Tibial artery (tissue), 4 donors: ENCODE results near the gene SUFU.

ENCODE experiments used
- DNase-seq, 2 donors: peaks; one replicate each; pipeline ENCODE4 v3.0.0-alpha.2; 2019
- H3K27ac ChIP-seq, 2 donors: fragments of 200-600 bp; sonication (generic) in 1 of 2; 1 replicate in 1 of 2; 2 replicates in 1 of 2; pipeline ENCODE4 v1.5.1; 2018 to 2019; ENCODE audit warnings: mild to moderate bottlenecking in 1 of 2
- H3K27me3 ChIP-seq, 2 donors: fragments of 200-600 bp; sonication (generic) in 1 of 2; one replicate each; pipeline versions ENCODE4 v1.5.1 to v1.6.0; 2016 to 2019
- H3K36me3 ChIP-seq, 3 donors: fragments of 200-600 bp; sonication (generic) in 2 of 3; one replicate each; pipeline ENCODE4 v1.5.1; 2016 to 2019; ENCODE audit warnings: mild to moderate bottlenecking in 2 of 3
- H3K4me1 ChIP-seq, 4 donors: fragments of 200-600 bp; sonication (generic) in 2 of 4; 1 replicate in 3 of 4; 2 replicates in 1 of 4; pipeline ENCODE4 v1.5.1; 2016 to 2019
- H3K4me3 ChIP-seq, 2 donors: fragments of 200-600 bp; sonication (generic) in 1 of 2; 1 replicate in 1 of 2; 2 replicates in 1 of 2; pipeline ENCODE4 v1.5.1; 2018 to 2019; ENCODE audit warnings: mild to moderate bottlenecking in 2 of 2
- H3K9me3 ChIP-seq, 3 donors: fragments of 200-600 bp; sonication (generic) in 1 of 3; one replicate each; pipeline ENCODE4 v1.5.1; 2016 to 2019
- intact Hi-C: fragments of 100-400 bp; cut with DNase I; formaldehyde crosslinking; loops from one replicate; pipeline ENCODE4 v1.15.0; 2023; ENCODE audit warnings: low total_unique reads
- TF ChIP-seq, protein P1 (sequence below), 2 experiments: fragments of 200-600 bp in 1 of 2; fragments of 450-650 bp in 1 of 2; IDR thresholded peaks; one replicate each; pipeline ENCODE4 v1.5.1; 2017 to 2019; ENCODE audit warnings: antibody characterized with exemption in 2 of 2, mild to moderate bottlenecking in 1 of 2, moderate library complexity in 1 of 2

SUFU gene

DNA sequence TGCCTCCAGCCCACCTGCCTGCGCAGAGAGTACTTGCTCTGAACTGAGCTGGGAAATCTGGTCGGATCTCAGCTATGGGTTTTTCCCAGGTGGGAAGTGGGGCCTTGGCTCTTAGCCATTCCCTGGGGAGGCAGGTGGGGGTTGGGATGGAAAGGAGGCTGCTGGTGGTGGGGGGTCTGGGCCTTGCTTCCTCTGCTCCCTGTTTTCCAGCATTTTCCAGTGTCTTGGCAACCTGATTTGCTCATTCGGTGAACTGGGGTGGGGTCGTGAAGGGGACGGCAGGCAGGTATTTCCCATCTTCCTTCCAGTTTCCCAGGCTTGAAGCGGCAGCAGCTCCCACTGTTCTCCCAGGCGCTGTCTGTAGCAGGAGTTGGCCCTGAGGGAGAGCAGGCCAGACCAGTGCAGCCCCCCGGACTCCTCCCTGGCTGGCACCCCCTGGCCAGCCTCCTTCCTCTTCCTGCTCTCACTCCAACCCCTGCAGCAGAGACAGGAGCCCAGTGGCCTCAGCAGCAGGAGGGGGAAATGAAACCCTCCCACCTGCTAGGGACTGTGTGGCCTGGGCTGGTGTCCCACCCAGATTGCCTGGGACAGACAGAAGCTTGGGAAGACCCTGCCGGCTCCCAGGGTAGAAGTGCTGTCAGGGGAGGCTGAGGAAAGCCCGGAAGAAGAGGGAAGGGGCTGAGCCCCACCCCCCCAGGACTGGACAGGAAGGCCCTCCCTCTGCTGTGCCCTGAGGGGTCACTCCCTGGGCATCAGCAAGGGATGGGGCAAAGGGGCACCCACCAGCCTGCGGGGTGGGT, 147.1 kb downstream of the SUFU start:
- no peaks in the 10 kb centered on the region for H3K9me3 ChIP-seq
- intact Hi-C loops = no loop called here
- H3K27me3 ChIP-seq = no peaks in the 10 kb centered on the region
- no peak for DNase-seq
- peaks cover 23 to 51% (median 44%) of the 10 kb centered on the region in 3 donors for H3K36me3 ChIP-seq
- peak overlapping the region; percentile 6 to 97 for H3K27ac ChIP-seq
- peaks cover 0 to 77% (median 54%) of the 10 kb centered on the region in 4 donors for H3K4me1 ChIP-seq
- TF ChIP-seq, protein P1, sequence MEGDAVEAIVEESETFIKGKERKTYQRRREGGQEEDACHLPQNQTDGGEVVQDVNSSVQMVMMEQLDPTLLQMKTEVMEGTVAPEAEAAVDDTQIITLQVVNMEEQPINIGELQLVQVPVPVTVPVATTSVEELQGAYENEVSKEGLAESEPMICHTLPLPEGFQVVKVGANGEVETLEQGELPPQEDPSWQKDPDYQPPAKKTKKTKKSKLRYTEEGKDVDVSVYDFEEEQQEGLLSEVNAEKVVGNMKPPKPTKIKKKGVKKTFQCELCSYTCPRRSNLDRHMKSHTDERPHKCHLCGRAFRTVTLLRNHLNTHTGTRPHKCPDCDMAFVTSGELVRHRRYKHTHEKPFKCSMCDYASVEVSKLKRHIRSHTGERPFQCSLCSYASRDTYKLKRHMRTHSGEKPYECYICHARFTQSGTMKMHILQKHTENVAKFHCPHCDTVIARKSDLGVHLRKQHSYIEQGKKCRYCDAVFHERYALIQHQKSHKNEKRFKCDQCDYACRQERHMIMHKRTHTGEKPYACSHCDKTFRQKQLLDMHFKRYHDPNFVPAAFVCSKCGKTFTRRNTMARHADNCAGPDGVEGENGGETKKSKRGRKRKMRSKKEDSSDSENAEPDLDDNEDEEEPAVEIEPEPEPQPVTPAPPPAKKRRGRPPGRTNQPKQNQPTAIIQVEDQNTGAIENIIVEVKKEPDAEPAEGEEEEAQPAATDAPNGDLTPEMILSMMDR (IDR thresholded peaks at IDR 0.05) = no peak
- peak overlapping the region in 1 of 2 donors; percentile 90 for H3K4me3 ChIP-seq

DNA sequence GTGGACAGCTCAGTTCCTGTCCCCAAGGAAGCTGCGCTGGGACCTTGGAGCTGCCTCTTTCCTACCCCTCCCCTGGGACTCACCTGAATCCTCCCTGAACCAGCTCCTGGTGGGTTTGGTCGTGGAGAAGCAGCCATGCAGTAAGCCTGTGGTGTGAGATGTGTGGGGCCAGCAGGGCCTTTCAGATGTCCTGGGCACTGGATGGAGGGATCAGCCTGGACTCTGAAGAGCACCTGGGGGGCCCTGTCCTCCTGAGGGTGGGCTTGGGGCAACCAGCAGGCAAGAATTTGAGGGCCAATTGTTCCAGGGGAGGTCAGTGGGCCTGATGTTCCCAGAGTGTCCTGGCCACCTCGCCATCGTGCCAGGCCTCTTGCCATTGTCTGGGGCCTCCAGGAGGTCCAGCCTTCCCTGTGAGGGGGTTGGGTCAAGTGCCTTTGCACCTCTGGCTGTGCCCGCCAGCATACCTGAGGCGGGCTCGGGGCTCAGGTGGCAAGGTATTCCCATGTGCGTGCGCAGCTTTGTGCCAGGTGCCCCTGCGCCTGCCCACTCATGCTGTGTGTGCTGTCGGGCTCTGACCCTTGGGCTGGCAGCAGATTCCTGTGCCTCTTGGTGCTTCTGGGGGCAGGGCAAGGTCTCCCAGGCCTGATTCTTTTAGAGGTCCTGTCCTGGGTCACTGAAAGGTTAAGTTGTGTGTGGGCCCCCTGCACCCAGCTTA, 147.8 kb downstream of the SUFU start:
- Histone ChIP-seq H3K27me3 (no peaks in the 10 kb centered on the region), H3K36me3 (peaks cover 31 to 58% (median 52%) of the 10 kb centered on the region in 3 donors), H3K9me3 (no peaks in the 10 kb centered on the region), H3K27ac (peak overlapping the region in 1 of 2 donors; percentile 6), H3K4me3 (no peak overlapping the region), H3K4me1 (peaks cover 0 to 73% (median 54%) of the 10 kb centered on the region in 4 donors)
- intact Hi-C loops = no loop called here
- DNase-seq = no peak
- TF ChIP-seq, protein P1 (IDR thresholded peaks at IDR 0.05) = no peak

DNA sequence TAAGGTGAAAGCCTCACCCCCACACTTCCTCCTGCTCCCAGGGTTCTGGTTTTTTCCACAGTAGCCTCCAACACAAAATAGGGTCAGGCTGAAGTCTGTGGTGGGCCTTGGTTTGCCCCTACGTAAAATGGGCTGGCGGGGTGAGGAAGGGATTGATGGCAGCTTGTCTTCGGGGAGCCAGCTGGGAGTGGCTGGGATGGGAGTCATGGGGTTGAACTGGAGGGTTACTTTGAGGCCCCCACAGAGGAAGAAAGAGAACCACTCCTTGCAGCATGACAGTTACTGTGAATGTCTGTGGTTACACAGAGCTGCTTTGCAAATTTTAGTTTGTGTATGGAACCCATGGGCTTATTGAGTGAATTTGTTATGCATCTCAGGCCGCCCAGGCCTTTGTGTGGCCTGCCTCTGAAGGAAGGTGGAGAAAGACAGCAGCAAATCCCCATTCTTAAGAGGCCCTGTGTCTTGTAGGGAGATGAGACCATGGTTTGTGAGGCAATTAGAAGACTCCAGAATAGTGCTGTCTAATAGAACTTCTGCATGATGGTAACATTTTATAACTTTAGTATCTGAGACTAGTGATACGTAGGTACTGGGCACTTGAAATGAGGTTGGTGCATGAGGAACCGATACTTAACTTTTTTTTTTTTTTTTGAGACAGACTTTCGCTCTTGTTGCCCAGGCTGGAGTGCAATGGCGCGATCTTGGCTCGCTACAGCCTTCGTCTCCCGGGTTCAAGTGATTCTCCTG, 148.6 kb downstream of the SUFU start:
- no peak overlapping the region for H3K4me3 ChIP-seq
- intact Hi-C loops = no loop called here
- no peak overlapping the region for H3K27ac ChIP-seq
- peaks cover 0 to 73% (median 47%) of the 10 kb centered on the region in 4 donors for H3K4me1 ChIP-seq
- peaks cover 38 to 65% (median 59%) of the 10 kb centered on the region in 3 donors for H3K36me3 ChIP-seq
- DNase-seq = no peak
- no peaks in the 10 kb centered on the region for H3K27me3 ChIP-seq
- no peaks in the 10 kb centered on the region for H3K9me3 ChIP-seq
- TF ChIP-seq, protein P1 (IDR thresholded peaks at IDR 0.05) = no peak

DNA sequence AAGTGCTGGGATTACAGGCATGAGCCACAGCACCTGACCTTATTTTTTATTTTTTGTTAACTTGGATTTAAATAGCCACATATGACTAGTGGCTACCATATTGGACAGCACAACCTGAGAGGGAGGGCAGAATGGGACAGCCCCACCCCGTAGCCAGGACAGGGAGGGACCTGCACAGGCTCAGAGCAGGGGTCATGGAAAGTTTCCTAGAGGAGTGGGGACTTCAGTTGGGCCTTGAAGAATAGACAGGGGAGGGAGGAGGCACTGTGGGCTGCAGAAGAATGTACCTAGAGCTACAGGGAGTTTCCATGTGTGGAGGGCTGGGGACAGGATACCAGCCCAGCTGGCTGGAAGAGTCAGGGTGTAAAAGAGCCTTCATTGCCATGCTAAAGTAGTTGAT, 149.3 kb downstream of the SUFU start:
- Histone ChIP-seq H3K27me3 (no peaks in the 10 kb centered on the region), H3K4me1 (peaks cover 0 to 73% (median 40%) of the 10 kb centered on the region in 4 donors), H3K9me3 (no peaks in the 10 kb centered on the region), H3K36me3 (peaks cover 40 to 73% (median 66%) of the 10 kb centered on the region in 3 donors), H3K27ac (no peak overlapping the region), H3K4me3 (no peak overlapping the region)
- TF ChIP-seq, protein P1 (IDR thresholded peaks at IDR 0.05) = no peak
- intact Hi-C loops = no loop called here
- DNase-seq = no peak

DNA sequence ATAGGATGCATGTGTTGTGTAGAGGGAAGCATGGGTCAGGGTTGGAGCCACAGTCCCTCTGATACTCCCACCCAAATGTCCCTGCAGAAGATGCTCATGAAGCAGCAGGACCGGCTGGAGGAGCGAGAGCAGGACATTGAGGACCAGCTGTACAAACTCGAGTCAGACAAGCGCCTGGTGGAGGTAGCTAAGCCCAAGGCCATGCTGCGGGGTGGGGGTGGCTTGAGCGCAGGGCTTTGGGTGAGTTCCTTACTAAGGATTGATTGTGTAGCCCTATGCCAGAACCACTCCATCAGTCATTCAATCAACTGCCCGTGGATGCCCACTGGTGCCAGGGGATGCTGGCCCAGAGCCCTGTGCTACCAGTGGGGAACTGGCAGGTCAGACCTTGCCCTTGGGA, 150.8 kb downstream of the SUFU start:
- peaks cover 40 to 82% (median 74%) of the 10 kb centered on the region in 3 donors for H3K36me3 ChIP-seq

More for the DNA sequence above, 150.8 kb downstream of the SUFU start:
- DNase-seq = no peak
- Histone ChIP-seq H3K4me1 (peaks cover 0 to 66% (median 25%) of the 10 kb centered on the region in 4 donors), H3K9me3 (no peaks in the 10 kb centered on the region), H3K27ac (no peak overlapping the region), H3K4me3 (no peak overlapping the region), H3K27me3 (no peaks in the 10 kb centered on the region)
- TF ChIP-seq, protein P1 (IDR thresholded peaks at IDR 0.05) = no peak
- intact Hi-C loops = no loop called here
